A549 treated with CORT108297 at 1 μM for 4 hours (cell line): ENCODE measurements around the gene THUMPD2. TPM values are rescaled to one million over a fixed set of nuclear protein-coding genes. Genes with fewer than 3 reads are reported as not detected.

ENCODE experiments used
- total RNA-seq: library from RNA; stranded (reverse); fragments of 200-300 nt; extraction: Qiagen RNA extraction; gene quantifications from 5 replicates; pipeline ENCODE4 v1.2.3, GENCODE V29; 2022

THUMPD2 gene, protein sequence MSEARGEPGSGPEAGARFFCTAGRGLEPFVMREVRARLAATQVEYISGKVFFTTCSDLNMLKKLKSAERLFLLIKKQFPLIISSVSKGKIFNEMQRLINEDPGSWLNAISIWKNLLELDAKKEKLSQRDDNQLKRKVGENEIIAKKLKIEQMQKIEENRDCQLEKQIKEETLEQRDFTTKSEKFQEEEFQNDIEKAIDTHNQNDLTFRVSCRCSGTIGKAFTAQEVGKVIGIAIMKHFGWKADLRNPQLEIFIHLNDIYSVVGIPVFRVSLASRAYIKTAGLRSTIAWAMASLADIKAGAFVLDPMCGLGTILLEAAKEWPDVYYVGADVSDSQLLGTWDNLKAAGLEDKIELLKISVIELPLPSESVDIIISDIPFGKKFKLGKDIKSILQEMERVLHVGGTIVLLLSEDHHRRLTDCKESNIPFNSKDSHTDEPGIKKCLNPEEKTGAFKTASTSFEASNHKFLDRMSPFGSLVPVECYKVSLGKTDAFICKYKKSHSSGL
- total RNA-seq: 13.8 to 17.5 TPM (median 14.2 TPM) in 5 replicates

DNA sequence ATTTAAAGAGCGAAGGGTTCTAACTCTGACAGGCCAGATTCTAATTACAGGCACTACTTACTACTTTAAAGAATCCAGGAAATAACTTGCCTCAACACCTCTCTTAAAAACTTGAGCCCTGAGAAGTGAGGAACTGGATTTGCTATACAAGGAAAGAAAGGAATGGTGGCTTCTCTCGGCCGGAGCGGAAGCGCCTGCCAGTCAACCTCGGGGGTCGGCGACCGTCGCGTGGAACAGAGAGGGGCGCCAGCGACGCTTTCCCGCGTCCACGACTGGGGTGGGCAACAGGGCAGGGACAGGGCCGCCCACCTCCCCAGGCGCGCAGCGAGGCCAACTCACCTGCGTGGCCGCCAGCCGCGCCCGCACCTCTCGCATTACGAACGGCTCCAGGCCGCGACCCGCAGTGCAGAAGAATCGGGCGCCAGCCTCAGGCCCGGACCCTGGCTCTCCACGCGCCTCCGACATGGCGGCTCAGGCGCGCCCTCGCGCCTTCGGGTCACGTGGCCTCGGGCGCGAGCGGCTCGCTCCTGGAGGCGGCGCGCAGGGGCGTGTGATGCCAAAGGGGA, at the start of gene THUMPD2:
TSS of gene THUMPD2 (minus strand) at position 484 of the 566 bp plus-strand sequence. CDS start at position 465, 19 bp downstream.

Other genes with a start within 250 kb of the THUMPD2 start
- 0.13 to 0.17 TPM (median 0.16 TPM) in 5 replicates for gene TMEM178A, start 113.3 kb downstream of the THUMPD2 start, total RNA-seq